Activated CD8-positive, alpha-beta memory T cell treated with anti-CD3 and anti-CD28 coated beads, Interleukin-2, amount 50 U/mL, for 24 hours (primary cell): ENCODE results near the gene SUMO1.
"Not testable (repeated sequence)": the region's sequence is repeated elsewhere in the genome, so short reads cannot be mapped to it uniquely, and the experiment has no call there.

Source experiments
- DNase-seq: peaks from one replicate; pipeline ENCODE4 v3.0.0-alpha.2; 2020; ENCODE audit errors: extremely low read depth

The SUMO1 gene

DNA sequence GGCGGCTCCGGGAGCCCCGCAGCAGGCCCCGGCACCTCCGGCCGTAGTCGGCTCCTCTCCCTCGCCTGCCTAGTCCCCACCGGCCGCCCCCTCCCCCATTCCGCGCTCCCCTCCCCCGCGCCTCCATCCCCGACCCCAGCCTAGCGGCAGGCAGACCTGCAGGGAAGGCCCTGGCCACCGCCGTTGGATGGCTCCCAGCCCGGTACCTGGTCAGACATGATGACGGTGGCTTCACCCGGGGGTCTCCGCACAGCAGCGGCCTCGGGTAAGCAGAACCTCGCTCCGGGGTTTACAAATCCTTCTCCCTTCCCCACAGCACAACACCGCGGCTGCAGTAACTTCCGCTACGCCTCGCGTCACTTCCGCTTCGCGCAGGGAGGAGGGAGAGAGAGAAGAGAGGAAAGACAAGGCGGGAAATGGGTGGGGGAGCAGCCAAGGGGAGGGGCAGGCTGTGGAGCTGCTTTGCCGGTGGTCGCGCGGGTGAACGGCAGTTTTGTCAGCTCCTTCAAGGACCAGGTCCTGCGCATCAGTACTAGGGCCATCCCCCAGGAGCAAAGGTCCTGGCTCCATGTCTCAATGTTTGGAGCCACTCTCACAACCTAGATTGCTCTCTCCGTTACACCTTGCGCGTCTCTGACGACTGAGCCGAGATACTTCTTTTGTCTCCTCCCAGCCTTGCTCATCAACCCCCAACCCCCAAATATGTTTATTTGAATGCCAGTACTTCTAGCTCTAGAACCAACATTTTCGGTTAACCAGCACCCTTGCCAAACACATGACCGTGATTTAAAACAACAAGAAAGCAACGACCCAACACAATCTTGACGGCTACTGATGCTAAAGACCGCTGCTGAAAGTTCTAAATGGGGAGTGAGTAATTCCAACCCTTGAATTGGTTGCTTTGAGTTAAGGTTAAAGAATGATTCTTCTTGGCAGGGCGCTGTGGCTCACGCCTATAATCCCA is at the start of gene SUMO1:
Gene SUMO1, minus strand, starts transcription at position 364 of the 964 bp plus-strand sequence. Its CDS starts 146 bp downstream, at position 218.
- DNase-seq = peak; percentile 83

- no peak for DNase-seq
Observed at GRCh38 chr2:202286595-202286994, 48.2 kb upstream of the SUMO1 start.

DNA sequence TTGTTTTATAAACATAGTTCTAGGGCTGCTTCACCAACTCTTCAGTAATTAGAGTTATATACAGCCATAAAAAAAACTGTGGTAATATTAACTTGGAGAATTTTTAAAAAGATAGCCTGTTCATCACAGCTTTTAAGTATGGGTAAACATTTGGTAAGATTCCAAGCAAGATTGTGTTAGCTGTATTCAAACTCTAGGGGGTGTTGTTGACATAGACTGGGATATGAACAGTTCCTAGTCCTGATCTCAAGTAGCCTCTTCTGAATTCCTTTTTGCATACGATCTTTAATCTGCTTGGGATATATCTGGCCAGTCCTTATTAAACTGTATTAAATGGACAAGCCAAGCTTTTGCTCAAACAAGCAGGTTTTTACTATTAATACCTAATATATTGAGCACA is 40.5 kb upstream of the SUMO1 start:
- no peak for DNase-seq

- no peak for DNase-seq
Observed at GRCh38 chr2:202278036-202278760, 39.8 kb upstream of the SUMO1 start.

DNA sequence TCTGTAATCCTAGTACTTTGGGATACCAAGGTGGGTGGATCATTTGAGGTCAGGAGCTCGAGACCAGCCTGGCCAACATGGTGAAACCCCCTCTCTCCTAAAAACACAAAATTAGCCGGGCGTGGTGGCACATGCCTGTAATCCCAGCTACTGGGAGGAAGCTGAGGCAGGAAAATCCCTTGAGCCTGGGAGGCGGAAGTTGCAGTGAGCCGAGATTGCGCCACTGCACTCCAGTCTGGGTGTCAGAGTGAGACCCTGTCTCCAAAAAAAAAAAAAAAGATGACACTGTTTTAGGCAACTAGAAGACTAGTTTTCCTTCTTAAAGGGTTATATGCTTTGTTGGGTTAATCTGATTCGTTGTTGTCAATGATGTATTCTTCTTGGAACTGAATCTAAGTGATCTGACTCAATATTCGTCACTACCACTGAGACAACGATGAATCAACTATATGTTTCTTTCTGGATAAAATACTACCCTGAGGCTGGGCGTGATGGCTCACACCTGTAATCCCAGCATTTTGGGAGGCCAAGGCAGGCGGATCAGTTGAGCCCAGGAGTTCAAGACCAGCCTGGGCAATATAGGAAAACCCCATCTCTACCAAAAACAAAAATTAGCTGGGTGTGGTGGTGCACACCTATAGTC is 37.8 kb upstream of the SUMO1 start:
- DNase-seq = not testable (repeated sequence)

DNA sequence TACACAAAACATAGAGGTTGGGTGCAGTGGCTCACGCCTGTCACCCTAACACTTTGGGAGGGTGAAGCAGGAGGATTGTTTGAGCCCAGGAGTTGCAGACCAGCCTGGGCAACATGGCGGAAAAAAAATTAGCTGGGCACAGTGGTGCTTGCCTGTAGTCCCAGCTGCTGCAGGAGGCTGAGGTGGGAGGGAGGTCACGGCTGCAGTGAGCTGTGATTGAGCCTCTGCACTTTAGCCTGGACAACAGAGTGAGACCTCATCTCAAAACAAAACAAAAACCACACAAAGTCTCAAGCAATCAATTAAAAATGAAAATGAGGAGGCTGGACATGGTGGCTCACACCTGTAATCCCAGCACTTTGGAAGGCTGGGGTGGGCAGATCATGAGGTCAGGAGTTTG is 32.1 kb upstream of the SUMO1 start:
- no peak for DNase-seq

- no peak for DNase-seq
Observed at GRCh38 chr2:202269585-202269984, 31.2 kb upstream of the SUMO1 start.

DNA sequence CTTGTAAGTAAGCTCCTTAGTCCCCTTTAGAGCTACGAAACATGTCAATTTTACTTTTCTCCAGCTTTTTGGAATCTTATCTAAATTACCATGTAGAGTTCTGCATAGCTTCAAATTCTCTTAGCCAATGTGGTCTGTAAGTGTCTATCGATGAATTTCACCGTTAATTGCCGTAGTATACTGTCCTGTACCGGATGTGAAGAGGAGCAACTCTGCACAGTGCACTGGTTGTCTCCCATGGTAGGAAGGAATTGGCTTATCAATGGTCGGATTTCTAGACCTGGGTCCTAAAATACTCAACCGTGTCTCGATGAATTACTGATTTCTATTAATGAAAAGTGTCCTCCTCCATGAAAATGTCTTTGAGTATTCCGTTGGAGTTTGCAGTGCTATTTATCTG is 29.1 kb upstream of the SUMO1 start:
- DNase-seq = no peak

GRCh38 chr2:202265467-202266277 is 27.3 kb upstream of the SUMO1 start, which contains the start of gene NOP58:
TSS of gene NOP58 (plus strand) at chr2:202265763. CDS start at chr2:202265942, 179 bp downstream.
- peak; percentile 83 for DNase-seq

- DNase-seq = no peak
Observed at GRCh38 chr2:202261531-202261930, 23.1 kb upstream of the SUMO1 start.

DNA sequence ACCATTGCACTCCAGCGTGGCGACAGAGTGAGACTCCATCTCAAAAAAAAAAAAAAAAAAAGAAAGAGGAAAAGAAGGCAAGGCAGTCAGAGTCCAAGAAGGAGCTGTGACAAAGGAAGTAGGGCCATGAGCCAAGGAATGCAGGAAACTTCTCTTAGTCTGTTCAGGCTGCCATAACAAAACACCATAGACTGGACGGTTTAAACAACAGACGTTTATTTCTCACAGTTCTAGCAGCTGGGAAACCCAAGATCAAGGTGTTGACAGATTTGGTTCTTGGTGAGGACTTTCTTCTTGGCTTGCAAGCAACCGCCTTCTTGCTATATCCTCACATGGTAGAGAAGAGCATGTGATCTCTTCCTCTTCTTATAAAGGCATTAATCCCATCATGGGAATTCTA is 13.1 kb upstream of the SUMO1 start:
- no peak for DNase-seq

DNA sequence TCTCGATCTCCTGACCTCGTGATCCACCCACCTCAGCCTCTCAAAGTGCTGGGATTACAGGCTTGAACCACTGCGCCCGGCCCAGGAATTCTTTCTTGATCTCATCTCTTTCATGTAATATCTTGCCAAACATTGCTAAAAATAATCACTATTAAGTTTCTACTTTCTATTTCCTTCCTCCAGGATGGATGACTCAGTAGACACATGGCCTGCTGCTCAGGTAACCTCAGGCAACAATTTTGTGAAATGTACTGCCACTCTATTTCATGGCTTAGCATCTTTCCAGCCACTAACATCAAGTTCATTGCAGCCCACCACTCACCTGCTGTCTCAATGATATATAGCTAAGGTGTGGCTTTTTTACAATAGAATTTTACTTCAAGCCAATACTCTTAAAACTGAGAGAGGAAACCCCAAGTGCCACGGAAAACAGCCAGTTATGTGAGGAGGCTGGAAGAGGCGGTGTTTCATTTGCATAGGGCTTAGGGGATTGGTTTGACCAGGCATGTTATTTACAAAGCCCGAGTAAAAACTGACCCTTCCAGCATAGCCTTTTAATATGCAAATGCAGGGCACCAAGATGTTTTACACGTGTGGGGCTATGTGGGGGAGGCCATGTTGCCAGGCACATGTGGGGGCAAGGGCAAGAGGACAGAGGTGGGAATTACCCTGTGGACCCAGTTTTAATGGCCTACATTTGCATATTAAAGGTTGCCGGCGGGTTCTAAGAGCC is 11.3 kb upstream of the SUMO1 start:
- no peak for DNase-seq

DNA sequence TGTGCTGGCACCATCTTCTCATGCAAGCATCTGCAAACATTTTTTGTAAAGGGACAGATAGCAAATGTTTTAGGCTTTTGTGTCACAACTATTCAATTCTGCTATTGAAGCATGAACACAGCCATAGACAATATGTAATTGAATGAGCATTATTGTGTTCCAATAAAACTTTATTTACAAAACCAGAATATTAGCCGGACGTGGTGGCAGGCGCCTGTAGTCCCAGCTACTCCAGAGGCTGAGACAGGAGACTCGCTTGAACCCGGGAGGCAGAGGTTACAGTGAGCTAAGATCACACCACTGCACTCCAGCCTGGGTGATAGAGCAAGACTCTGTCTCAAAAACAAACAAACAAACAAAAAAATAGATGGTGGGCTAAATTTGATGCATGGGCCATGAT is 9.3 kb upstream of the SUMO1 start:
- DNase-seq = not testable (repeated sequence)

GRCh38 chr2:202237787-202238233 is 587 bp downstream of the SUMO1 start:
- no peak for DNase-seq

DNA sequence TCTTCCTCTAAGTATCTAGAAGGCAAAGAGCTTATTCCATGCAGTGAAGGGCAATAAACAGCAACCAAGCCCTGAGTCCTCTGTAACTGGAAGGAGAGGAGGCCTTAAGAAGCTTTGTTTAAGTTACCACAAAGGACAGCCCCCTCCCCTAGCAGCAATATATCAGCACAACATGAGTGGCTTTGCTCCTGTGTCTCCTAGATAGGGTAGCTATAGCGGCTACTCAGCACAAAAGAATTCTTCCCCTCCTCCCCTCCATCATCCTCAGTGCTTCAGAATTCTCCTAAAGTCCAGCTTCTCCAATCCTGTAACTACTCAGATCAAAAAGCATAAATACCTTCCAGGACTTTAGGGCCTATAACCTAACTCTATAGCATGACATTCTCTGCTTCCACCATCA is 16.5 kb downstream of the SUMO1 start:
- no peak for DNase-seq

- no peak for DNase-seq
Observed at GRCh38 chr2:202215179-202215578, 23.2 kb downstream of the SUMO1 start.

DNA sequence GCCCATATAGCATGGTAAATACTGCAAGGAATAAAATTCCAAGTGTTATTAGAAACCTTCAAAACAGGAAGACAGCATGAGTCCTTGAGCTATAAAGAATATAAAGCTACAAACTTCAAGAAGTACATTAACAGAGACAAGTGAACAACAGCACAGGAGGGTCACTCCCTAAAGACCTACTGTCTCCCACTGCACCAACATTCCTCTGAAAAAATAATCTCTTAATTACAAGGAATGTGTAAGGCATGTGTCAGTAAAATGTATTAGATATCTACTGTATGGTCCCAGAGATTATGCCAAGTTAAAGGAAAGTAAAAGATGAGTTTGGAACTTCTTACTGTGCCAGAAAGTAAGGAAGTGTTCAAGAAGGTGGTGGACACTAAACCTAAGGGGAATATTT is 29.9 kb downstream of the SUMO1 start:
- no peak for DNase-seq

GRCh38 chr2:202204855-202205254 is 33.5 kb downstream of the SUMO1 start:
- DNase-seq = no peak

GRCh38 chr2:202203348-202203747 is 35.0 kb downstream of the SUMO1 start:
- no peak for DNase-seq
